ENCODE results near the gene SLC22A8. TPM values are rescaled to one million over a fixed set of nuclear protein-coding genes. Genes with fewer than 3 reads are reported as not detected.

SLC22A8 gene
- total RNA-seq, 2 experiments from 2014 or later, result not detected

DNA sequence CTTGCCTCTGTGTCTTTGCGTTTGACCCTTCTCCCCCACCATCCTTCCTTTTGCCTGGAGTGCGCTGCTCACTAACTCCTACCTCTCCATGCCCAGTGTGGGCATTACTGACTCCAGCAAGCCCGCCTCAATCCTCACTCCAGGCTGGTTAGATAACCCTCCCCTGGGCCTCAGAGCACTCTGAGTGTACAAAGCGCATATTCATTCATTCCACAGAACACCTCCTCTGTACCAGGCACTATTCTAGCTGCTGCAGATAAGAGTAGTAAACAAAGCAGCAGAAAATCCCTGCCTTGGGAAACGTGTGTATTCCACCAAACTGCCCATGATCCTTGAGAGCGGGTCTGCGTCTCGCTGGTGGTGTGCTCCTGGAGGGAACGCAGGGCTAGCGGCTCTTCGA, 3.2 kb downstream of the SLC22A8 start:
- CTCF ChIA-PET, result interaction anchor here (1.1 kb wide), 1 partner anchor 106 kb away, joined by 4 read pairs; no protein-coding TSS in a partner anchor
- H3K27me3 Mint-ChIP-seq, result peaks cover 3% of the 10 kb centered on the region
- no peak overlapping the region for H3K27ac Mint-ChIP-seq
- ATAC-seq (no peak), DNase-seq (no peak)
- H3K4me3 Mint-ChIP-seq, result no peak overlapping the region
- no peaks in the 10 kb centered on the region for H3K4me1 Mint-ChIP-seq
- no peaks in the 10 kb centered on the region for H3K36me3 Mint-ChIP-seq
- no peaks in the 10 kb centered on the region for H3K9me3 Mint-ChIP-seq (ENCODE audit: low read depth)

DNA sequence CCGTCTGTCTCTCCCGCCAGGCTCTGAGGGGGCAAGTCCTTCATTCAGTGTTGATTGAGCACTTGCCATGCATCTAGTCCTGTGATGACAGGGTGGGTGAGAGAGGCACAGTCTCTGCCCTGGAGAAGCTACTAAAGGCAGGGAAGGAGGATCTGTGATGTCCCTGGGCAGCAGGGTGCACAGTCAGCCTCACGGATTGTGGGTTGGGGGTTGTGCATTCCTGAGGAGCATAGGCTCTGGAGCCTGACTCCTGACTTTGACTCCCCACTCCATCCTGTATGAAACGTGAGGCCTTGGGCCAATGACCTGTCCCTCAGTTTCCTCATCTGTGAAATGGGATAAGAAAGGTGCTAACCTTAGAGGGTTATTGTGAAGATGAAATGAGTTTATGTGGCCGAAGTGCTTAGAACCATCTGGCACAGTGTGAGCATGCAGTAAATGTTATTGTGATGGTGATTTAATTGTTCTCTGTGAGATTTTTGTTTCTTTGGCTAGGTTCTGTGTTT, 4.7 kb downstream of the SLC22A8 start:
- Mint-ChIP-seq H3K4me3 (no peak overlapping the region), H3K4me1 (no peaks in the 10 kb centered on the region), H3K9me3 (ENCODE audit: low read depth) (no peaks in the 10 kb centered on the region), H3K27ac (no peak overlapping the region), H3K27me3 (peaks cover 3% of the 10 kb centered on the region), H3K36me3 (no peaks in the 10 kb centered on the region)
- CTCF ChIA-PET, result no interaction called here
- ATAC-seq (no peak), DNase-seq (no peak)

DNA sequence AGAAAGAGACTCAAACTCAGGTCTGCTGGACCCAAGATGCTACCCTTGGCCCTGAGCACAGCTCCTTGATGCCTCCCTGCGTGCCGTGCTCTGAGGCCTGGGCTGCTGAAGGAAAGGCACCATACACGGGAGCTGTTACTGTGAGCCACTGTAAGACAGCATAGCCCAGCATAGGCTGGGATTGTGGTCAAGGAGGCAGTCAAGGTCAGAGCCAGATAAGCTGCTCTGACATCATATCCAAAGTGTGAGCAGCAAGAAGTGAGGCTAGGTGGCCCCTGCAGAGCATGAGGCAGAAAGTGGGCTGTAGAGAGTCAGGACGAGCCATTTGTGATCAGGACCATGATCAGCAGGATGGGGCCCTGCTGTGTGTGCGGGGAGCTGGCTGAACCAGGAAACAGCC, 7.7 kb downstream of the SLC22A8 start:
- CTCF ChIA-PET, result interaction anchor here (0.7 to 3.9 kb wide), 4 partner anchors 16 to 102 kb away, joined by 3 to 21 read pairs (median 6); no protein-coding TSS in a partner anchor
- Mint-ChIP-seq H3K9me3 (ENCODE audit: low read depth) (no peaks in the 10 kb centered on the region), H3K27ac (no peak overlapping the region), H3K36me3 (no peaks in the 10 kb centered on the region), H3K27me3 (peaks cover 7% of the 10 kb centered on the region), H3K4me1 (no peaks in the 10 kb centered on the region), H3K4me3 (no peak overlapping the region)
- no peak for ATAC-seq
- no peak for DNase-seq

DNA sequence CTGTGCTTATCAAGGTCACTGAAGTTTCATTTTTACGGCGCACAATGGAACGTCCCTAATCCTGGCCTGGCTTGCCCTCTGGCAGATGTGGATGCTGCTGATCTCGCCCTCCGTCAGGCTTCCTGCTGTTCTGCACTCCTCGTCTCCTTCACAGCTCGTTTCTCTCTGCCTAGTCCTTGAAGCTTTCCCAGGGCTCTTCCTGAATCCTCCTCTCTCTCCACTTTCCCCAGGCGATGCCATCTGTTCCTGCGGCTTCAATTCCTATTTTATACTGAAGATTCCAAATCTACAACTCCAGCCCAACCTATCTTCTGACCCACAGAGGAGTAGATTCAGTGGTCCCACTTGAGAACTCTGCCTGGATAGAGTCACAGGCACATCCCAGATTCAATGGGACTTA, 14.2 kb downstream of the SLC22A8 start:
- no peaks in the 10 kb centered on the region for H3K9me3 Mint-ChIP-seq (ENCODE audit: low read depth)
- ATAC-seq, result no peak
- DNase-seq, result no peak
- H3K27me3 Mint-ChIP-seq, result peaks cover 7% of the 10 kb centered on the region
- H3K4me1 Mint-ChIP-seq, result no peaks in the 10 kb centered on the region
- H3K4me3 Mint-ChIP-seq, result no peak overlapping the region
- H3K27ac Mint-ChIP-seq, result no peak overlapping the region
- CTCF ChIA-PET, result interaction anchor here (1.5 kb wide), 1 partner anchor 96 kb away, joined by 5 read pairs; no protein-coding TSS in a partner anchor
- H3K36me3 Mint-ChIP-seq, result no peaks in the 10 kb centered on the region

DNA sequence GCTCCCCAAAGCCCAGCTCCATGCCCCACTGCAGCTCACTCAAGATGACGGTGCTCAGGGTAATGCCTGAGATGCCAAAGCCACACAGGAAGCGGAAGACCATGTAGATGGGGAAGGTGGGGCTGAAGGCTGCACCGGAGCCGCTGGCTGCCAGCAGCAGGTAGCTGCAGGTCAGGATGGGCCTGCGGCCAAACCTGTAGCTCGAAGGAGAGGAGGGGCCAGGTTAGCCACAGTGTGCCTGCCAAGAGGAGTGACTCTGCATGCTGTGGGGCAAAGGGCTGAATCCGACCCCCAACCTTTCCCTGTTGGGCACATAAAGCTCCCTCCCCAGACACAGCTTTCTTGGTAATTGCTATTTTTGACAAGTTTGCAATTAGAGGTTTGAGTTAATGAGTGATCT, 16.0 kb downstream of the SLC22A8 start:
- no peak overlapping the region for H3K27ac Mint-ChIP-seq
- H3K27me3 Mint-ChIP-seq, result peaks cover 5% of the 10 kb centered on the region
- ATAC-seq (no peak), DNase-seq (no peak)
- H3K4me3 Mint-ChIP-seq, result no peak overlapping the region
- no peaks in the 10 kb centered on the region for H3K36me3 Mint-ChIP-seq
- H3K4me1 Mint-ChIP-seq, result no peaks in the 10 kb centered on the region
- no peaks in the 10 kb centered on the region for H3K9me3 Mint-ChIP-seq (ENCODE audit: low read depth)
- CTCF ChIA-PET, result interaction anchor here (1.7 kb wide), 1 partner anchor 94 kb away, joined by 4 read pairs; no protein-coding TSS in a partner anchor

DNA sequence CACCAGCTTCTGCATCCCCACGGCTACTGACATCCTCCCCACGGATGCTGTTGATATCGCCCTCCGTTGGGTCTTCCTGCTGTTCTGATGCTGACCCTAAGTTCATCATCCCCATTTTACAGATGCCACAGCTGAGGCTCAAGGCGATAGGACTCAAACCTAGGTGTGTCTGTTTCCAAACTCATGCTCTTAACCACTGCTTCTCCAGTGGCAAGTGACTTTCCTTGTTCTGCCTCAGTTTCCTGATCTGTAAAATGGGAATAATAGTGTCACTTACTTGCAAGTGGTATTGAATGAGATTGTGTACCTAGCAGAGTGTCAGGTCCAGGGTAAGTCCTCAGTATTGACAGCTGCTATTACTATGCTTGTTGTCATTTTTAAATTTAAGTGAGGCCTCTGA, 16.5 kb downstream of the SLC22A8 start:
- Mint-ChIP-seq H3K27ac (no peak overlapping the region), H3K9me3 (ENCODE audit: low read depth) (no peaks in the 10 kb centered on the region), H3K4me3 (no peak overlapping the region), H3K36me3 (no peaks in the 10 kb centered on the region), H3K4me1 (no peaks in the 10 kb centered on the region), H3K27me3 (peaks cover under 1% of the 10 kb centered on the region)
- ATAC-seq (no peak), DNase-seq (no peak)
- CTCF ChIA-PET, result interaction anchor here (1.7 kb wide), 1 partner anchor 93 kb away, joined by 4 read pairs; no protein-coding TSS in a partner anchor

DNA sequence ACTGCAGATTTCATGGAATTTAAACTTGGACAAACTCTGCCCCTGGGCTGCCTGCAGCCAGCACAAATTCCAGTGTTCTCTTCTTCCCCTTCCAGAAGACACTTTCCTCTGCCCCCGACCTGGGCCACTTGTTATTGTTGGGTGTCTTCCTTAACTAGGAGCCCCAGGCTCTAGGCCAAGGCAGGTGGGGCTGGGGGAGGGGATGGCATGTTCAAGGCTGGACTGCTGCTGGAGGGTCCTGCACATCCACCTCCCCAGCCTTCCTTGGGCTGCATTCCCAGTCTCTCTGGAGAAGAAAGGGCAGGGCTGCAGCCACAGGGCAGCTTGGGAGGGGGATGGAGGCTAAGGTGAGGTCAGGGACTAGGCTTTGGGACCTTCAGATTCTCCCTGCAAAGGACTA, 19.4 kb downstream of the SLC22A8 start:
- ATAC-seq (no peak), DNase-seq (no peak)
- peaks cover 9% of the 10 kb centered on the region for H3K27me3 Mint-ChIP-seq
- H3K4me1 Mint-ChIP-seq, result no peaks in the 10 kb centered on the region
- H3K9me3 Mint-ChIP-seq (ENCODE audit: low read depth), result no peaks in the 10 kb centered on the region
- CTCF ChIA-PET, result no interaction called here
- no peaks in the 10 kb centered on the region for H3K36me3 Mint-ChIP-seq
- no peak overlapping the region for H3K27ac Mint-ChIP-seq
- no peak overlapping the region for H3K4me3 Mint-ChIP-seq

DNA sequence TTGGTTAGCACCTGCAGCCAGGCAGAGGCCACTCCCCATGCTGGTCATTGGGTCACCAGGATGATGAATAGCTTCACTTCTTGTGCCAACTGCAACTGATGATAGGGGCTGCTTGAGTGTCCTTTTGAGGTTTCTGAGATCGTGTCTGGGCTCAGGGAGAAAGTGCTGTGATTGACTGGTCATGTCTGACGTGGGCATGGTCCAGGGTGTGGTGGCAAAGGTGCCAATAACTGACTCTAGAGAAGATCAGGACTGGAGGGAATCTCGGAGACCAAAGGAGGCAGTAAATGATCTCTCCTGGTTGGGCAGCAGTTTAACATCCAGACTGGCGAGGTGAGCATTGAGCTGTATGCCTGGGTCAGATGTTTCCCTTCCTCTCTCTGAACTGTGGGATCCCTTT, 20.9 kb downstream of the SLC22A8 start:
- H3K4me3 Mint-ChIP-seq, result no peak overlapping the region
- CTCF ChIA-PET, result interaction anchor here (1.6 kb wide), 1 partner anchor 41 kb away, joined by 3 read pairs; no protein-coding TSS in a partner anchor
- no peaks in the 10 kb centered on the region for H3K36me3 Mint-ChIP-seq
- H3K27ac Mint-ChIP-seq, result no peak overlapping the region
- H3K9me3 Mint-ChIP-seq (ENCODE audit: low read depth), result no peaks in the 10 kb centered on the region
- H3K4me1 Mint-ChIP-seq, result no peaks in the 10 kb centered on the region
- H3K27me3 Mint-ChIP-seq, result peaks cover 9% of the 10 kb centered on the region
- ATAC-seq (no peak), DNase-seq (no peak)

DNA sequence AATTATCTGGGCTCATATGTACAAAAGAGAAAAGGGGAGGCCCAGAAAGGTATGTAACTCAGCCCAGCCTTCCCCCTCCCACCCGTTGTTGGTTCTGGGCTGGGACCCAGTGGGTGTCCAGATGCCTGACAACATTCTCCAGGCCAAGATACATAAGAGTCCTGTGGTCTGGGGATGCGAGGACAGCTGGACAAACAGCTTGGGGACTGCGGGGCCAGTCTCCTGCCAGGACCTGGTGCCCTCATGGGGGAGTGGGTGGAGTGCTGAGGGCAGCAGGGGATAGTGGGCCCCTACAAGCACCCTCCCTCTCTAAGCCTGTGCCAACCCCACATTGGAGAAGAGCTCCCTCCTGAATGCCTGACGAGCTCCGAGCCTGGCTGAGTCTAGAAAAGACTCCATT, 27.4 kb downstream of the SLC22A8 start:
- ATAC-seq (no peak), DNase-seq (no peak)
- H3K36me3 Mint-ChIP-seq, result no peaks in the 10 kb centered on the region
- H3K27me3 Mint-ChIP-seq, result peaks cover 9% of the 10 kb centered on the region
- no peak overlapping the region for H3K27ac Mint-ChIP-seq
- no peaks in the 10 kb centered on the region for H3K9me3 Mint-ChIP-seq (ENCODE audit: low read depth)
- no peaks in the 10 kb centered on the region for H3K4me1 Mint-ChIP-seq
- H3K4me3 Mint-ChIP-seq, result no peak overlapping the region
- CTCF ChIA-PET, result no interaction called here

DNA sequence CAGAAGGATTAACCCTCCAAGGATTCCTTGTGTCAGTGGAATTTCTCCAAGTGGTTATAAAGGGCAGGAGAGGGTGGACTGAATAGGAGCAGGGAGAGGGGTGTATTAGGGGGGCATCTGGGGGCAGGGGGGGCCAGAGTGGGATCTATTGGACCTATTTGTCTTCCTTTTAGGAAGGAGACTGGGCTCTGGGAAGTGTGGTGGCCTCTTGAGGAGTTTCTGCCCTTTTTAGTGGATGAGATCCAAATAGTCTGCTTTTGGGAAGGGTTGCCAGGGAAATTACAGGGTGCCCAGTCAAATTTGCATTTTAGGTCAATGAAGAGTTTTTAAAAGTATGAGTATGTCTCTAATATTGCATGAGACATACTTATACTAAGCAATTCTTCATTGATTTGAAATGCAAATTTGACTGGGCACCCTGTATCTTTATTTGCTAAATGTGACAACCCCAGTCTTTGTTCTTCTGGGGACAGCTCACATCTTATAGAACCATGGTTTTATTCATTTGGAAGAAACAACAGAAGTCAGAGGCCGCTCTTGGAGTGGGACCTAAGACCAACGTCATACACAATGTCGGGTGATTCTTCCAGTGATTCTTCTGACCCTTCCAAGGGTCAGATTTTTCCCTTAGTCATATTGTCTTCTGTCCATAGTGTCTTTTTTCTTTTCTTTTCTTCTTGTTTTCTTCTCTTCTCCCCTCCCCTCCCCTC, 30.4 kb downstream of the SLC22A8 start:
- peaks cover 4% of the 10 kb centered on the region for H3K27me3 Mint-ChIP-seq
- no peaks in the 10 kb centered on the region for H3K4me1 Mint-ChIP-seq
- DNase-seq, result no peak
- no peak overlapping the region for H3K4me3 Mint-ChIP-seq
- no peak overlapping the region for H3K27ac Mint-ChIP-seq
- CTCF ChIA-PET, result no interaction called here
- H3K9me3 Mint-ChIP-seq (ENCODE audit: low read depth), result no peaks in the 10 kb centered on the region
- ATAC-seq, result no peak
- no peaks in the 10 kb centered on the region for H3K36me3 Mint-ChIP-seq

DNA sequence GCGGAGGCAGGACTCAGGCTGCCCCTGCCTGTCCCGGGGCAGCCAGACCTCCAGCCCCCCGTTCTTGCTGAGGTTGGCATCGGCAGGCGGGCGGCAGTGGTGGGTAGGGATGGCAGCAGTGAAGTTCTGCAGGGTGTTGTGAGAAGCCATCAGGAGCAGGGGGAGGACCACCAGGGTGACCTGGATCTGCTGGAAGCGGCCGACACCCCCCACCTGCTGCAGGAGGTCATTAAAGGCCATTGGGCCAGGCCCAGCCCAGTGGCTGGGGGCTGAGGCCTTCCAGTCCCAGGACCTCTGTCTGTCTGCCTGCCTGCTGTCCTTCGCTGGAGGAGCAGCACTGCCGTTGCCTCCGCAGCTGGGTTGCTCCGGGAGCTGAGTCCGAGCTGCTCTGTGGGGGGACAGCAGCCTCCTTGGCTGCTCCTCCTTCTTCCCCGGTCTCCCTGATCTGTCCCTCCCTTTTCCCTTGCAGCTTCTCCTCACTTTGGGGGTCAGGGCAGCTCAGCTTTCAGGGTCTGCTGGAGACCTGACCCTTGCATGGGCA, 31.1 kb downstream of the SLC22A8 start, which contains the start of gene SLC22A6:
SLC22A6 (minus strand) TSS at position 517 of the 541 bp plus-strand sequence; CDS start at position 240, 277 bp downstream.
- Mint-ChIP-seq H3K27me3 (peaks cover 4% of the 10 kb centered on the region), H3K9me3 (ENCODE audit: low read depth) (no peaks in the 10 kb centered on the region), H3K4me3 (no peak within 1 kb of the TSS), H3K27ac (no peak within 1 kb of the TSS), H3K4me1 (no peaks in the 10 kb centered on the region), H3K36me3 (no peaks in the 10 kb centered on the region)
- DNase-seq, result no peak
- CTCF ChIA-PET, result no interaction called here
- ATAC-seq, result no peak

DNA sequence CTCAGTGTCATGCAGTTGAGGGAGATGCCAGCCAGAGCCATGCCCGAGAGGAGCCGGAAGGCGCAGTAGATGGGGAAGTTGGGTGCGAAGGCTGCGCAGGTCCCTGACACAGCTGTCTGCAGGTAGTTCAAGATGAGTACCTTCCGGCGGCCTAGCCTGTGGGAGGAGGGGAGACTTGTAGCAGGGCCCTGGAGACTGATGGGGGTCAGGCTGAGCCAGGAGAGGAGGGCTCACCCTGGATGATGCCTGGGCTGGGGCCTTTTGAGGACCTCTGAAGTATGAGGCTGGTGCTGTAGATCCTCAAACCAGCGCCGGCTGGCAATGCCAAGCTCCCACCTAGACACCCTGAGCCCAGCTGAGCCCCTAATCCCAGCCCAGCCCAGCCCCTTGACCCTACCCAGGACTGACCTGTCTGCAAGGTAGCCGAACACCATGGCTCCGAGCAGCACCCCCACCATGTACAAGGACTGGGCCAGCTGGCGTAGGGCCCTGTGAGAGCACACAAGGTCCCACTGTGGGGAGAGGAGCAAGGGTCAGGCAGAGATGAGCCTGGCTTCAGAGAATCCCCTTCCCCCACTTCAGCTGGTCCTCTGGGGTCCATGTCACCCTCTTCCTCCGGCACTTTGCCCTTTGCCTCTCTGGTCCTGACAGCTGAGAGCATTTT, 32.0 kb downstream of the SLC22A8 start:
- Mint-ChIP-seq H3K9me3 (ENCODE audit: low read depth) (no peaks in the 10 kb centered on the region), H3K4me1 (no peaks in the 10 kb centered on the region), H3K36me3 (no peaks in the 10 kb centered on the region), H3K4me3 (no peak overlapping the region), H3K27me3 (peaks cover 4% of the 10 kb centered on the region), H3K27ac (no peak overlapping the region)
- CTCF ChIA-PET, result no interaction called here
- DNase-seq (no peak), ATAC-seq (no peak)

DNA sequence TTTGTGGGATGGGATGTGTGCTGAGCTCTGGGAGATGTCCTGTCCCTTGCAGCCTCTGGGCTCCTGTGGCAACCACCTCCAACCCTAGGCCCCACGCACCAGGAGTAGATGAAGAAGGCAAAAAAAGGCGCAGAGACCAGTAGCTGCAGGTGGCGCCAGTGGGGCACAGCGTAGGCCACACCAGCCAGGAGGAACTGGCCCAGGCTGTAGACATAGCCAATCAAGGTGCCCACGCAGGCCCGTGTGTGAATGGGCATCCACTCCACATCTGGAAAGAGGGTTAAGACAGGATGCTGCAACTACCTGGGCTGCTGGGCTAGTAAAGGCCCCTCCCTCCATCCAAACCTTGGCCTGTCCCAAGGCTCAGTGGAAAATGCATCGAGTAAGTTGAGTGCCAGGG, 33.9 kb downstream of the SLC22A8 start:
- ATAC-seq (no peak), DNase-seq (no peak)
- Mint-ChIP-seq H3K27ac (no peak overlapping the region), H3K9me3 (ENCODE audit: low read depth) (no peaks in the 10 kb centered on the region), H3K4me1 (no peaks in the 10 kb centered on the region), H3K27me3 (peaks cover 2% of the 10 kb centered on the region), H3K36me3 (no peaks in the 10 kb centered on the region), H3K4me3 (no peak overlapping the region)
- CTCF ChIA-PET, result interaction anchor here (0.8 to 0.9 kb wide), 2 partner anchors 42 to 76 kb away, joined by 3 to 4 read pairs; no protein-coding TSS in a partner anchor

Measured in activated CD8-positive, alpha-beta memory T cell treated with anti-CD3 and anti-CD28 coated beads, Interleukin-2, amount 10 ng/mL, durations not matched to agents 7 days and 5 days (primary cell).